CD14-positive monocyte (primary cell): ENCODE data around the gene ARGFX. TPM values are rescaled to one million over a fixed set of nuclear protein-coding genes. Genes with fewer than 3 reads are reported as not detected.

Experiments used
- DNase-seq, 3 donors: peaks; one replicate each; pipeline ENCODE4 v3.0.0-alpha.2; 2011 to 2022
- H2AFZ ChIP-seq: 2 replicates; pipeline ENCODE4 v1.6.0; 2012; ENCODE audit warnings: mild to moderate bottlenecking, low read depth, low read length, inconsistent platforms; ENCODE audit not compliant: insufficient read depth, poor library complexity, severe bottlenecking
- H3K27ac ChIP-seq, 2 donors: 1 replicate in 1 of 2; 2 replicates in 1 of 2; pipeline ENCODE4 v1.5.1; 2012 to 2013; ENCODE audit warnings: low read length in 2 of 2, control low read depth in 1 of 2, inconsistent platforms in 1 of 2, low read depth in 1 of 2, mild to moderate bottlenecking in 1 of 2
- H3K27me3 ChIP-seq, 2 donors: one replicate each; pipeline versions ENCODE4 v1.6.0 to v1.6.1; 2011 to 2013; ENCODE audit warnings: low read length in 2 of 2; ENCODE audit not compliant: control insufficient read depth in 2 of 2, insufficient read depth in 2 of 2
- H3K36me3 ChIP-seq, 2 donors: replicated peaks in 1 of 2; 1 replicate in 1 of 2; 2 replicates in 1 of 2; pipeline versions ENCODE4 v1.5.1 to v1.6.1; 2012 to 2013; ENCODE audit warnings: low read length in 2 of 2, control low read depth in 1 of 2, inconsistent platforms in 1 of 2, mild to moderate bottlenecking in 1 of 2; ENCODE audit not compliant: insufficient read depth in 2 of 2, control insufficient read depth in 1 of 2
- H3K4me1 ChIP-seq, 2 donors: 1 replicate in 1 of 2; 2 replicates in 1 of 2; pipeline versions ENCODE4 v1.5.1 to v1.6.1; 2012 to 2013; ENCODE audit warnings: low read length in 2 of 2, control low read depth in 1 of 2, inconsistent platforms in 1 of 2, mild to moderate bottlenecking in 1 of 2, moderate library complexity in 1 of 2; ENCODE audit not compliant: insufficient read depth in 2 of 2, control insufficient read depth in 1 of 2
- H3K4me2 ChIP-seq: replicated peaks from 2 replicates; pipeline ENCODE3; 2012; ENCODE audit warnings: low read length, moderate library complexity, mild to moderate bottlenecking; ENCODE audit not compliant: poor library complexity, severe bottlenecking; ENCODE audit errors: extremely low read depth
- H3K4me3 ChIP-seq, 3 experiments: fragments of 200-600 bp in 1 of 3; sonication (generic) in 1 of 3; replicated peaks in 1 of 3; 1 replicate in 2 of 3; 2 replicates in 1 of 3; pipeline ENCODE4 v1.5.1; 2011 to 2013; ENCODE audit warnings: low read length in 3 of 3, mild to moderate bottlenecking in 3 of 3, control low read depth in 2 of 3, low read depth in 2 of 3, inconsistent platforms in 1 of 3, moderate library complexity in 1 of 3
- H3K79me2 ChIP-seq: 2 replicates; pipeline ENCODE4 v1.6.0; 2012; ENCODE audit warnings: mild to moderate bottlenecking, control low read depth, inconsistent platforms, low read length, moderate library complexity; ENCODE audit not compliant: insufficient read depth
- H3K9ac ChIP-seq: 2 replicates; pipeline ENCODE4 v1.6.0; 2017; ENCODE audit warnings: low read length, mild to moderate bottlenecking; ENCODE audit not compliant: insufficient read depth, poor library complexity, severe bottlenecking
- H3K9me3 ChIP-seq, 2 donors: replicated peaks in 1 of 2; 1 replicate in 1 of 2; 2 replicates in 1 of 2; pipeline versions ENCODE4 v1.5.1 to v1.6.1; 2012 to 2013; ENCODE audit warnings: low read length in 2 of 2, control low read depth in 1 of 2; ENCODE audit not compliant: control insufficient read depth in 1 of 2, insufficient read depth in 1 of 2
- H4K20me1 ChIP-seq: 2 replicates; pipeline ENCODE4 v1.6.0; 2012; ENCODE audit warnings: mild to moderate bottlenecking, low read length, control low read depth, moderate library complexity; ENCODE audit not compliant: insufficient read depth
- H3K27ac Mint-ChIP-seq, 7 donors: one replicate each; pipeline ENCODE4 v1.8.0; 2020; ENCODE audit warnings: mild to moderate bottlenecking in 7 of 7, mixed read lengths in 7 of 7, moderate library complexity in 6 of 7, inconsistent platforms in 2 of 7
- H3K27me3 Mint-ChIP-seq, 3 donors: one replicate each; pipeline ENCODE4 v1.8.0; 2021 to 2022; ENCODE audit warnings: low read depth in 3 of 3, mild to moderate bottlenecking in 3 of 3, mixed read lengths in 3 of 3, moderate library complexity in 3 of 3, inconsistent platforms in 1 of 3
- H3K36me3 Mint-ChIP-seq, 2 donors: one replicate each; pipeline ENCODE4 v1.8.0; 2020; ENCODE audit warnings: mixed read lengths in 2 of 2, inconsistent platforms in 1 of 2, mild to moderate bottlenecking in 1 of 2
- H3K4me1 Mint-ChIP-seq: one replicate; pipeline ENCODE4 v1.8.0; 2020; ENCODE audit warnings: mild to moderate bottlenecking, mixed read lengths
- H3K4me3 Mint-ChIP-seq, 2 donors: one replicate each; pipeline ENCODE4 v1.8.0; 2020; ENCODE audit warnings: mild to moderate bottlenecking in 2 of 2, mixed read lengths in 2 of 2, moderate library complexity in 1 of 2
- H3K9me3 Mint-ChIP-seq, 7 donors: one replicate each; pipeline ENCODE4 v1.8.0; 2020 to 2022; ENCODE audit warnings: mixed read lengths in 7 of 7, mild to moderate bottlenecking in 6 of 7, moderate library complexity in 6 of 7, inconsistent platforms in 2 of 7
- CTCF ChIP-seq: fragments of 200-600 bp; IDR thresholded peaks from one replicate; pipeline ENCODE4 v1.8.0; 2022; ENCODE audit warnings: antibody characterized with exemption, mild to moderate bottlenecking
- WGBS: methylation state at CpG from one replicate; pipeline ENCODE4 v1.1.5; 2013; ENCODE audit warnings: missing lambda C conversion rate; ENCODE audit not compliant: insufficient coverage; 5-methylcytosine and 5-hydroxymethylcytosine counted together
- intact Hi-C, 2 donors: fragments of 100-400 bp; cut with micrococcal nuclease; formaldehyde crosslinking; loops; one replicate each; pipeline versions ENCODE4 v1.15.0 to v1.15.1; 2023
- polyA plus RNA-seq, 3 donors: library from polyadenylated mRNA; depleted of rRNA in 1 of 3; unstranded in 2 of 3; stranded (reverse) in 1 of 3; fragments of 300-500 nt in 2 of 3; fragments of >200 nt in 1 of 3; fragmentation: Illumina TruSeq in 2 of 3; gene quantifications; 1 replicate in 2 of 3; 2 replicates in 1 of 3; pipeline ENCODE4 v1.2.3, GENCODE V29; 2012 to 2021

ARGFX gene
- polyA plus RNA-seq, 3 donors = not detected

- TF ChIP-seq CTCF = no peak
- Histone ChIP-seq H3K4me2 (no peak overlapping the region), H2AFZ (no peak overlapping the region), H3K36me3 (no peaks in the 10 kb centered on the region), H3K27me3 (no peaks in the 10 kb centered on the region), H4K20me1 (no peaks in the 10 kb centered on the region), H3K9ac (no peak overlapping the region), H3K4me1 (no peaks in the 10 kb centered on the region), H3K9me3 (no peaks in the 10 kb centered on the region), H3K79me2 (no peaks in the 10 kb centered on the region), H3K4me3 (no peak overlapping the region), H3K27ac (no peak overlapping the region)
- intact Hi-C loops = no loop called here
- DNase-seq = no peak
- Mint-ChIP-seq H3K4me3 (no peak overlapping the region), H3K36me3 (no peaks in the 10 kb centered on the region), H3K4me1 (no peaks in the 10 kb centered on the region), H3K27me3 (peaks cover 4 to 6% (median 4%) of the 10 kb centered on the region in 3 donors), H3K27ac (no peak overlapping the region), H3K9me3 (no peaks in the 10 kb centered on the region)
- 100% methylated on average over 4 of the region's 9 CpGs for WGBS
Measured at GRCh38 chr3:121566773-121567172, 976 bp upstream of the ARGFX start.

DNA sequence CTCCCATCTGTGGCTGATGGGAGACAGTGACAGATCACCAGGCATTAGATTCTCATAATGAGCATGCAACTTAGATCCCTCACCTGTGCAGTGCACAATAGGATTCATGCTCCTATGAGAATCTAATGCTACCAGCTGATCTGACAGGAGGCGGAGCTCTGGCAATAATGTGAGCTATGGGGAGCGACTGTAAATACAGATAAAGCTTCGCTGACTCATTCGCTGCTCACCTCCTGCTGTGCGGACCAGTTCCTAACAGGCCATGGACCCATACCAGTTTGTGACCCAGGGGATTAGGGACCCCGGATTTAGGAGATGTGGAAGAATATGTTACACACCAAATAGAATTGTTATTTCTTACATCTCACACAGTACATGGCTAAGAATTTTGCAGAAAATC is 6.7 kb downstream of the ARGFX start:
- H2AFZ ChIP-seq = no peak overlapping the region
- H3K4me2 ChIP-seq = no peak overlapping the region
- no peaks in the 10 kb centered on the region for H3K79me2 ChIP-seq
- H3K4me1 ChIP-seq = no peaks in the 10 kb centered on the region
- no peak overlapping the region for H3K4me3 Mint-ChIP-seq
- no peak overlapping the region for H3K9ac ChIP-seq
- H4K20me1 ChIP-seq = no peaks in the 10 kb centered on the region
- H3K27me3 Mint-ChIP-seq = peaks cover 0 to 6% (median 0%) of the 10 kb centered on the region in 3 donors
- WGBS = 66% methylated on average over 4 of the region's 6 CpGs
- no peaks in the 10 kb centered on the region for H3K36me3 ChIP-seq
- intact Hi-C loops = no loop called here
- no peak overlapping the region for H3K27ac Mint-ChIP-seq
- H3K27me3 ChIP-seq = no peaks in the 10 kb centered on the region
- no peaks in the 10 kb centered on the region for H3K36me3 Mint-ChIP-seq
- TF ChIP-seq CTCF = no peak
- no peaks in the 10 kb centered on the region for H3K4me1 Mint-ChIP-seq
- H3K9me3 ChIP-seq = no peaks in the 10 kb centered on the region
- no peaks in the 10 kb centered on the region for H3K9me3 Mint-ChIP-seq
- H3K4me3 ChIP-seq = no peak overlapping the region
- no peak for DNase-seq
- no peak overlapping the region for H3K27ac ChIP-seq
